ENCODE measurements around the gene ALS2CL.

Gene ALS2CL

GRCh38 chr3:46649436-46649835, 44.0 kb downstream of the ALS2CL start:
- H3K27me3 ChIP-seq (ENCODE audit: control insufficient read depth in 1 of 2, insufficient read depth in 1 of 2, low read length in 2 of 2) = peaks cover under 1 to 2% of the 10 kb centered on the region in 2 experiments
- no peak overlapping the region for H3K27ac ChIP-seq (ENCODE audit: low read length, poor library complexity, severe bottlenecking)
- no peak overlapping the region for H3K23ac ChIP-seq (ENCODE audit: low read length in 2 of 2)
- WGBS = 57% methylated on average over 2 of the region's 3 CpGs
- peaks cover 3% of the 10 kb centered on the region for H3K4me1 ChIP-seq (ENCODE audit: control insufficient read depth, insufficient read depth, low read depth, low read length)
- H2AFZ ChIP-seq (ENCODE audit: low read depth, low read length) = no peak overlapping the region
- no peak overlapping the region for H4K8ac ChIP-seq (ENCODE audit: low read length)
- peaks cover 7% of the 10 kb centered on the region for H3K9me3 ChIP-seq (ENCODE audit: control insufficient read depth, low read length)
- H3K79me1 ChIP-seq (replicated peaks; ENCODE audit: low read length, poor library complexity, severe bottlenecking) = no peaks in the 10 kb centered on the region
- H2BK15ac ChIP-seq (ENCODE audit: low read depth, poor library complexity, severe bottlenecking) = no peak overlapping the region
- H2BK120ac ChIP-seq (ENCODE audit: low read depth, low read length) = no peak overlapping the region
- H2AK5ac ChIP-seq (ENCODE audit: low read length, severe bottlenecking) = no peak overlapping the region
- H3K4me3 ChIP-seq (ENCODE audit: insufficient read depth in 1 of 2, low read depth in 1 of 2, low read length in 2 of 2) = no peak overlapping the region
- no peak overlapping the region for H4K91ac ChIP-seq (ENCODE audit: low read length)
- H3K14ac ChIP-seq (ENCODE audit: low read length in 2 of 2) = no peak overlapping the region
- no peak overlapping the region for H3K4me2 ChIP-seq (ENCODE audit: low read length, poor library complexity, severe bottlenecking)
- H3K4ac ChIP-seq (ENCODE audit: low read depth in 1 of 2, low read length in 2 of 2) = no peak overlapping the region
- no peak overlapping the region for H3K9ac ChIP-seq (ENCODE audit: low read length)
- DNase-seq = no peak
- no peaks in the 10 kb centered on the region for H3K36me3 ChIP-seq (ENCODE audit: control insufficient read depth in 1 of 2, insufficient read depth in 2 of 2, low read depth in 1 of 2, low read length in 2 of 2)
- H3K18ac ChIP-seq (ENCODE audit: low read depth in 1 of 2, low read length in 2 of 2) = no peak overlapping the region
- H2BK5ac ChIP-seq (ENCODE audit: low read depth, low read length, poor library complexity, severe bottlenecking) = no peak overlapping the region
- no peak overlapping the region for H2BK12ac ChIP-seq (ENCODE audit: low read length in 2 of 2)

- no peak for DNase-seq
- no CpG with 5 or more reads among the region's 2 CpGs for WGBS
- Histone ChIP-seq H2AFZ (ENCODE audit: low read depth, low read length) (no peak overlapping the region), H3K4me3 (ENCODE audit: insufficient read depth in 1 of 2, low read depth in 1 of 2, low read length in 2 of 2) (no peak overlapping the region), H3K36me3 (ENCODE audit: control insufficient read depth in 1 of 2, insufficient read depth in 2 of 2, low read depth in 1 of 2, low read length in 2 of 2) (no peaks in the 10 kb centered on the region), H2BK15ac (ENCODE audit: low read depth, poor library complexity, severe bottlenecking) (no peak overlapping the region), H2BK5ac (ENCODE audit: low read depth, low read length, poor library complexity, severe bottlenecking) (no peak overlapping the region), H3K4me2 (ENCODE audit: low read length, poor library complexity, severe bottlenecking) (no peak overlapping the region), H2BK120ac (ENCODE audit: low read depth, low read length) (no peak overlapping the region), H3K18ac (ENCODE audit: low read depth in 1 of 2, low read length in 2 of 2) (no peak overlapping the region), H3K9me3 (ENCODE audit: control insufficient read depth, low read length) (peaks cover 7% of the 10 kb centered on the region), H3K27me3 (ENCODE audit: control insufficient read depth in 1 of 2, insufficient read depth in 1 of 2, low read length in 2 of 2) (no peaks in the 10 kb centered on the region), H3K4me1 (ENCODE audit: control insufficient read depth, insufficient read depth, low read depth, low read length) (peaks cover 3% of the 10 kb centered on the region), H4K8ac (ENCODE audit: low read length) (no peak overlapping the region), H3K23ac (ENCODE audit: low read length in 2 of 2) (no peak overlapping the region), H4K91ac (ENCODE audit: low read length) (no peak overlapping the region), H3K4ac (ENCODE audit: low read depth in 1 of 2, low read length in 2 of 2) (no peak overlapping the region), H2BK12ac (ENCODE audit: low read length in 2 of 2) (no peak overlapping the region), H3K27ac (ENCODE audit: low read length, poor library complexity, severe bottlenecking) (no peak overlapping the region), H3K14ac (ENCODE audit: low read length in 2 of 2) (no peak overlapping the region), H3K79me1 (replicated peaks; ENCODE audit: low read length, poor library complexity, severe bottlenecking) (no peaks in the 10 kb centered on the region), H3K9ac (ENCODE audit: low read length) (no peak overlapping the region), H2AK5ac (ENCODE audit: low read length, severe bottlenecking) (no peak overlapping the region)
Measured at GRCh38 chr3:46648096-46648495, 45.4 kb downstream of the ALS2CL start.

- Histone ChIP-seq H3K4ac (ENCODE audit: low read depth in 1 of 2, low read length in 2 of 2) (no peak overlapping the region), H3K9me3 (ENCODE audit: control insufficient read depth, low read length) (peaks cover 2% of the 10 kb centered on the region), H3K18ac (ENCODE audit: low read depth in 1 of 2, low read length in 2 of 2) (no peak overlapping the region), H2BK12ac (ENCODE audit: low read length in 2 of 2) (no peak overlapping the region), H3K4me1 (ENCODE audit: control insufficient read depth, insufficient read depth, low read depth, low read length) (peaks cover 3% of the 10 kb centered on the region), H3K4me3 (ENCODE audit: insufficient read depth in 1 of 2, low read depth in 1 of 2, low read length in 2 of 2) (peak overlapping the region in 1 of 2 experiments; percentile 16), H3K14ac (ENCODE audit: low read length in 2 of 2) (no peak overlapping the region), H2BK120ac (ENCODE audit: low read depth, low read length) (no peak overlapping the region), H3K27me3 (ENCODE audit: control insufficient read depth in 1 of 2, insufficient read depth in 1 of 2, low read length in 2 of 2) (peaks cover under 1 to 3% of the 10 kb centered on the region in 2 experiments), H3K23ac (ENCODE audit: low read length in 2 of 2) (peak overlapping the region in 1 of 2 experiments; percentile 59), H4K91ac (ENCODE audit: low read length) (peak overlapping the region; percentile 78), H3K79me1 (replicated peaks; ENCODE audit: low read length, poor library complexity, severe bottlenecking) (no peaks in the 10 kb centered on the region), H3K36me3 (ENCODE audit: control insufficient read depth in 1 of 2, insufficient read depth in 2 of 2, low read depth in 1 of 2, low read length in 2 of 2) (no peaks in the 10 kb centered on the region), H2AK5ac (ENCODE audit: low read length, severe bottlenecking) (no peak overlapping the region), H3K27ac (ENCODE audit: low read length, poor library complexity, severe bottlenecking) (no peak overlapping the region), H4K8ac (ENCODE audit: low read length) (no peak overlapping the region), H2BK5ac (ENCODE audit: low read depth, low read length, poor library complexity, severe bottlenecking) (no peak overlapping the region), H3K9ac (ENCODE audit: low read length) (no peak overlapping the region), H3K4me2 (ENCODE audit: low read length, poor library complexity, severe bottlenecking) (no peak overlapping the region), H2BK15ac (ENCODE audit: low read depth, poor library complexity, severe bottlenecking) (no peak overlapping the region), H2AFZ (ENCODE audit: low read depth, low read length) (no peak overlapping the region)
- peak; percentile 11 for DNase-seq
- 55% methylated on average over 6 of the region's 6 CpGs for WGBS
Measured at GRCh38 chr3:46646700-46647099, 46.8 kb downstream of the ALS2CL start.

- no peak overlapping the region for H3K4me2 ChIP-seq (ENCODE audit: low read length, poor library complexity, severe bottlenecking)
- no peak overlapping the region for H2BK5ac ChIP-seq (ENCODE audit: low read depth, low read length, poor library complexity, severe bottlenecking)
- H2BK12ac ChIP-seq (ENCODE audit: low read length in 2 of 2) = no peak overlapping the region
- H3K4me3 ChIP-seq (ENCODE audit: insufficient read depth in 1 of 2, low read depth in 1 of 2, low read length in 2 of 2) = no peak overlapping the region
- H2AFZ ChIP-seq (ENCODE audit: low read depth, low read length) = no peak overlapping the region
- no peak overlapping the region for H3K4ac ChIP-seq (ENCODE audit: low read depth in 1 of 2, low read length in 2 of 2)
- 84% methylated on average over 1 of the region's 1 CpG for WGBS
- no peak overlapping the region for H3K27ac ChIP-seq (ENCODE audit: low read length, poor library complexity, severe bottlenecking)
- H3K14ac ChIP-seq (ENCODE audit: low read length in 2 of 2) = no peak overlapping the region
- H3K9me3 ChIP-seq (ENCODE audit: control insufficient read depth, low read length) = peaks cover 21% of the 10 kb centered on the region
- no peaks in the 10 kb centered on the region for H3K79me1 ChIP-seq (replicated peaks; ENCODE audit: low read length, poor library complexity, severe bottlenecking)
- no peak overlapping the region for H2BK120ac ChIP-seq (ENCODE audit: low read depth, low read length)
- no peak overlapping the region for H3K23ac ChIP-seq (ENCODE audit: low read length in 2 of 2)
- no peak overlapping the region for H2AK5ac ChIP-seq (ENCODE audit: low read length, severe bottlenecking)
- no peak overlapping the region for H2BK15ac ChIP-seq (ENCODE audit: low read depth, poor library complexity, severe bottlenecking)
- no peak overlapping the region for H3K9ac ChIP-seq (ENCODE audit: low read length)
- DNase-seq = no peak
- peaks cover 2% of the 10 kb centered on the region for H3K4me1 ChIP-seq (ENCODE audit: control insufficient read depth, insufficient read depth, low read depth, low read length)
- no peaks in the 10 kb centered on the region for H3K36me3 ChIP-seq (ENCODE audit: control insufficient read depth in 1 of 2, insufficient read depth in 2 of 2, low read depth in 1 of 2, low read length in 2 of 2)
- H3K18ac ChIP-seq (ENCODE audit: low read depth in 1 of 2, low read length in 2 of 2) = no peak overlapping the region
- no peak overlapping the region for H4K8ac ChIP-seq (ENCODE audit: low read length)
- H4K91ac ChIP-seq (ENCODE audit: low read length) = no peak overlapping the region
- H3K27me3 ChIP-seq (ENCODE audit: control insufficient read depth in 1 of 2, insufficient read depth in 1 of 2, low read length in 2 of 2) = peaks cover 6 to 8% of the 10 kb centered on the region in 2 experiments
Measured at GRCh38 chr3:46643701-46644100, 49.8 kb downstream of the ALS2CL start.
